NCI-H526 (cell line): ENCODE measurements around the gene PER2.
A peak's percentile ranks its signal among the peaks of the same experiment; 100 is the strongest.

Experiments used
- DNase-seq, 2 experiments: peaks; one replicate each; lab custom pipeline; 2025; lab: John Stamatoyannopoulos, UW

The PER2 gene

DNA sequence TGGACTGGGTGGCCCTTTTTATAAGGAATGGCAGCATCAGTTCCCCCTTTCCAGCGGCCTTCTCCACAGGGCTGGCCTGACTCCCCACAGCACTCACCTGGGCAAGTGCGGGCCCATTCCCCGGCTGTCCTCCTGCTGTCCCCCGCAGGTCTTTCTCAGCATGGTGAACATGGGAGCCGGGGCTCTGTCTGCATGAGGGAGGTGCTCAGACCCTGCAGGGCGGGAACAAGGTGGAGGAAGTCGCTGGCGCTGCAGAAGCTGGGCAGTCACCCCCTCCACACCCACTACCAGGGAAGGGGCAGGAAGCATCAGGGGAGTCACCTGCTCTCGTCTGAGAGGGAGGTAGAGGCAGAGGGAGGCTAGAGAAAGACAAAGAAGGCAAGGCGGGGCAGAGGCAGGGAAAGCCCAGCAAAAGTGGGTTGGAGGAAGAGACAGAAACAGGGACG lies 60.8 kb downstream of the PER2 start:
- no peak for DNase-seq

DNA sequence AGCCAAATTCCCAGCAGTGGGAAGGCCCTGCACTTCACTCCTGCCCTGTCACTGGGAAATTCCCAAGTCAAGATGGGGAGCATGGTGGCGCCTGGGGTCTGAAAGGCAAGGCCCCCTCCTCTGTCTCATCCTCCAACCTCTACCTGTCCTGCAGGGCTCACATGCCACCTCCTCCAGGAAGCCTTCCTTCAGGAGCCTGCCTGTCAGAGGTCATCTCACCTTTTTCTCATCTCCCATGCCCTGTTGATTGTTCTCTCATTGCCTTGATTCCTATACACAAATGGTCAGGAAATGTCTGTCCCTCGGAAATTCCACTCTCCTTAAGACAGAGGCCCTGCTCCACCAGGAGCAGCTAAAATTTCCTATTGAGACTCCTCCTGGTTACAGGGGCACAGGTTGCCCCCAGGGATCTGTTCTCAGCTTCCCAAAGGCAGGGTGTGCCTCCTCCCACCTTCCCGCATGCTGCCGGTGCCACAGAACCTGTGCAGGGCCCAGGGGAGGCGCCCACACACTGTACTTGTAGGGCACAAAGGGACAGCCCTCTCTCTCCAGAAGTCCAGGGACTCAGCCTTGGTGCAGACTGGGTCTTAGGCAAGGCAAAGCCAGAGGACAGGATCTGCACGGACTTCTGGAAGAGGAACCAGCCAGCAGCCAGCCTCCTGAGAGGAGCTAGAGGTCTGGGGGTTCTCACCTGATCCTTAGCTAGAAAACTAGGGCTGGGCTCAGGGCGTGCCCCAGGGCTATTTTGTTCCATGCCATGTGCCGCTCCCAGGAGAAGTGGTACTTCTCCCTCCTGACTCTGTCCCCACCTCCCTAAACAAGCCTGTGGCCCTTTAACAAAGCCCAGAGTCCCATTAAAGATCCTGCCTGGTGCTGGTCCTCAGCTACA lies 61.5 kb downstream of the PER2 start:
- DNase-seq = no peak

DNA sequence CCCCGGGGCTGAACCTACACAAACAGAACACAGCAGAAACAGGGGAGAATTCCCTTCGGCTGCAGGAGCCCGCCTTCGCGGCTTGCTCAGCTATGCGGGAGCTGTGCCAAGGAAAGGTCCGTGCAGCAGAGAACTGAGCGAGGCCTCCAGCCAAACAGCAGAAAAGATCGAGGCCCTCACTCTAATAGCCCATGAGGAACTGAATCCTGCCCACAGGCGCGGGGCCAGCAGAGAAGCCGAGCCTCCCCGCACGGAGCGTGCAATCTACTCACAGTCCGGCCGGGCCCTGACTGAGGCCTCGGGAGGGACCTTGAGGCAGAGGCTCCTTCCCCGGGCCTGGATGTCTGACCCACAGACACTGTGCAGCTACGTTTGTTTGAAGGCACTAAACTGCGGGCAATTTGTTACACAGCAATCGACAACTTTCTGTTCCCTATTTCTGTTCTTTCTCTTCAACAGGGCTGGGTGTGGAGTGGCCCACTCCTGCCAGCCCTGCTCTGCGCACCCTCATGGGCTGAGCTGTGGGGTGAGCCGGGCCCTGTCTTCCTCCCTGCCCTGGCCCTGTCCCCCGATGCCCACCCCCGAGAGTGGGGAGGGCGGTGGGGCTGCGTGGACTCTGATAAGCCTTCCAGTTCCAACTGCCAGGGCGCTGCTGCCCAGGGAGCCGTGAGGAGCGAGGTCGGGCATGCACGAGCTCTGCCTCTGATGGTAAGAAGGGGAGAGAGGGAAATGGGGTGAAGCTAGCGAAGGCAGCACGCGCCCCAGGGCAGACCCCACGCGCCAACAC lies 62.3 kb downstream of the PER2 start:
- no peak for DNase-seq

DNA sequence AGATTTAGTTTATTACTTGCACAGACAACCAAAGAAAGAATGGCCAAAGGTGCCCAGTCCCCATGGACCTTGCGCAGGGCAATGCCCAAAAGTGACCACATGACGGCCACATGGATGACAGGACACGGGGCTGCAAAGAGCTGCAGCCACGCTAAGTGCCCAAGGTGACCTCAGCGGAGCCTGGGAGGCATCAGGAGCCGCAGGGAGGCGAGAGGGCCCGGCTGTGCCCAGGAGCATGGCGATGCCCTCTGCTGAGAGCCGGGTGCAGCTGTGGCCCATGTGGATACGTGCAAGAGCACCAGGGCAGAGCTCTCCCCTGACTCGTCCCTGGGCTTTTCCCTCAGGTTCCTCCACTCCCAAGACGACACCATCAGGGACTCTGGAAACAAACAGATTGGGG lies 63.3 kb downstream of the PER2 start:
- DNase-seq = no peak

DNA sequence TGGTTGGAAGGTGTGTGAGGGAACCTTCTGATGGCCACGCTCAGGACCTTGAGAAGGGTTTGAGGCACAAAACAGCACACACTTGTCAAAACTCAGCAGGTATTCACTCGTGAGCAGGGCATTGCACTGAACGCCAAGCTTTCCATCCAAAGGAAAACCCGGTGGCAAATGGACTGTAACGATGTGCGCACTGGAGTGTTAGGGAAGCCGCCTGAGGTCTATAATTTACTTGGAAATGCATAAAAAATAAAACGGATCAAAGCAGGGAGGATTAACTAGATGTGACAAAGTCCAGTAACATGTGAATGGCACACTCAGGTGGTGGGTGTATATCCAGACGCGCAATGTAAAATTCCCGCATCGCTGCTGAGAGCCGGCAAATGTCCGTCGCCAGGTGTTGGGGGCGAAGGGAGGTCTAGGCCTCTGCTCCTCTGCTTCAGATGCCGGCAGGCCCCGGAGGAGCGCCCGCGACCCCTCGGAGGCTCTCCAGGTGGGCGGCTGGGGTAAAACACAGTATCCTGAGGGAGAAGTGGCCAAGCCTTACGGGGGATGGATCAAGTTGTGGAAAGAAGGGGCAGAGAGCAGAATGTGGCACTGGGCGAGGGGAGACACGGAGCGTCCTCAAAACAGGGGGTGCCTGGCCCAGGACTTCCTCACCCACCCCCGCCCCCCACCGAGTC lies 63.9 kb downstream of the PER2 start:
- no peak for DNase-seq

DNA sequence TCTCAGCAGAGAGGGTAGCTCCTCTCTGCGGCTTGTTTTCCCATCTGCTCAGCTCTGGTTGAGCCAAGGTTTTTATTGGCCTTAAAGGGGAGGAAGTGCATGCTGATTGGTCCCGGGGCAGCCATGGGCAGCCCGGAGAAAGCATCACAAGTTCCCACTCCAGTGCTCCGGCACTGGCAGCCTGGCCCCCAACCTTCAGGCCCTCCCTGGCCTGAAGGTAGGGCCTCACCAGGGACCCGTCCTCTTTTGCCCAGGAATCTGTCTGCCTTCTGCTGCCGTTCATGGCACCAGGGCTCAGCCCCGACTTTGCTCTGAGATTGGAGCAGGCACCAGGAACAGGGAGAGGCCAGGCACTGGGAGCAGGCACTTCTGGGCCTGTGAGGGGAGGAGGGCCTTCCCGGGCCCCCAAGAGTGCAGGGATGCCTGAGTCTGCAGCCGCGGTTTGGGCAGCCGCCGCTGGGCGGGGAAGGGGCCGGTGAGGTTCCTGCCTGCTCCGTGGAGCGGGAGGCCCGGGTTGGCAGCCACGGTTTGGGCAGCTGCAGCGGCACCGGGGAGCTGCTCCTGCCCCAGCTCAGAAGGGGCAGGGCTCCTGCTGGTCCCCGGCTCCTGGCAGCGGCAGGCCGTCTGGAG lies 67.4 kb downstream of the PER2 start:
- peak; percentile 40 to 52 for DNase-seq

DNA sequence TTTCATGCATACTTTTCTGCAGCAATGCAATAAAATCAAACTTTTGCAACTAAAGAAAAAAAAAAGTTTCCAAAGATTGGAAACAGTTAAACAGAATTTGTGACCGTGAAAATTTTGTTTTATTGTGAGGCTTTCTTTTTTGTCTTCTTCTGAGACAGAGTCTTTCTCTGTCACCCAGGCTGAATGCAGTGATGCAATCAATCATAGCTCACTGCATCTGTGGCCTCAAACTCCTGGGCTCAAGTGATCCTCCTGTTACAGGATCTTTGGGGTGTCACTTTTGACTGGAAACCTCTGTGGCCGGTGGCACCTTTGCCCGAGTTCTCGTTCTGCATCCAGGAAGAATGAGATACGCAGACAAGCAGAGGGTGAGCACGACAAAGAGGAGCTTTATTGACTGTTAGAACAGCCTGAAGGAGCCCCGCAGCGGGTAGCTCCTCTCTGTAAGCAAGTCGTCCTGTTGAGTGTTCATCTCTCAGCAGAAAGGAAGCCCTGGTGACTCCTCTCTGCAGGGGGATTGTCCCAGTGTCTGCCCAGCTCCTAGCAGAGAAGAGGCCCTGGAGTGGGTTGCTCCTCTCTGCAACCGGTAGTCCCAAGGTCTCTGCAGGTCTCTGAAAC lies 68.0 kb downstream of the PER2 start:
- DNase-seq = no peak

DNA sequence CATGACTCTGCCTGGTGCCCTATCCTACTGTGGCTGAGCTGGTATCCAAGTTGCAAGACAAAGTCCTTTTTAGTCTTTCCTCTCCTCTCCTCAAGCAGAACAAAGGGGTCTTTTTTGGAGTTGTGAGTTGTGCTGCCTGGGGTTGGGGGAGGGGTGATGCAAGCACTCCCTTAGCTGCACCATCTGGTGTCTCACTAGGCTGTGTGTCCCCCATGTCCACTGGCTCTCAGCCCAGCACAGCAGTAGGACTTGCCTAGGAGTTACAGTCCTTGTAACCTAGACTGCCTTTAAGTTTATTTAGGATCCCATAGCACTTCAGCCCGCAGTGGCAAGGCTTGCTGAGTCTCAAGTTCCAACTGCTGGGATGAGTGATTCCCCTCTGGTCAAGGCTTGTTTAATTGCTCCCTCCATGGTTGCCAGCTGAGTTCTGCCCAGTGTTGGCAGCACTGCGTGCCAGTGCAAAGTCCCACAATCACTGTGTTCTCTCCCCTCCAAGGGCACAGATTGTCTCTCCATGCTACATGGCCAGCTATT lies 71.7 kb downstream of the PER2 start:
- DNase-seq = no peak

DNA sequence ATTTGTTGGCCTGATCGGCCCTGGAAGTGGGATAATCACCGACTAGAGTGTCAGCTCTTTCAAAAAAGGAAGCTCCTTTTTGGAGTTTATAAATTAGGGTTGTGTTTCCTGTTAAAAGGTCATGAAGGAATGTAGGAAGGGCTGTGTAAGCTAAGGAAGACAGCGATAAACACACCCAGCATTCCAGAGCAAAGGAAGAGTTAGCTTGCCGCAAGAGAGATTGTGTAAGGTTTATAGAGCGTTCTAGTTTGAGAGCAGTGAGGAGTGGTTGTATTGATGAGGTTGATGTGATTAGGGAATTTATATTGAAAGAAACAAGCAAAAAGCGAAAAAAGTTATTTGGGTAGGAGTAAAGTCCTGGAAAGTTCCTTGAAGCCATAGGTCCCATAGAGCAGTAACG lies 81.4 kb downstream of the PER2 start:
- DNase-seq = no peak

DNA sequence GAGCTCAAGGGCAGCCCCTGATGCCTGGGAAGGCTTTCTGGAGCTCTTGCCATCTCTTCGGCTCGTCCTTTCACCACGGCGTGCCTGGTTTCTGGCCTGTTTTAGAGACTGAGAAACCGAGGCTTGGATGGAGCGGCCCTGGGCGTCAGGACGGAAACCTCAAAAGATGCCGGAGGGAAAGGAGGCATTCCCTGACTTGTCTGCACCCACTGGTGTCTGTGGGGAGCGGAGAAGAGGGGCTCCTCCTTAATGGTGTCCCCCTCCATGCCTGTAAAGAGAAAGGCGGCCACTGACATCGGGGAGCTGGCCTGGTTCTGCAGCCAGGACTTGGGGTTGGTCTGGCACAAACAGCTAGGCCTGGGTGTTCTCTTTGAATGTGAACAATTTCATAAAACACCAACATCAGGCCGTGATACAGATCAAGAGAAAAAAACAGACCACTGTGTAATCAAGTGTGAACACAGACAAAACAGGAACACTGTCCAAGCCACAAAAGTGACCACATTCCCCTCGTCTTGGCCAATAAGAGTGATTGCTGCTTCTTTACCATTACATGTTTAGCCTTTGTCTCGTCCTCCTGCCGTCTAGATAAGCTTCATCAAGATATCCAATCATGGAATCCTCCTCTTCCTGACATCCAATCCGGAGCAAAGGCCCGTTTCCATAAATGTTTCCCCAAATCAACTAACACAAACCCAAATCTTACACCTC lies 84.3 kb downstream of the PER2 start:
- no peak for DNase-seq

DNA sequence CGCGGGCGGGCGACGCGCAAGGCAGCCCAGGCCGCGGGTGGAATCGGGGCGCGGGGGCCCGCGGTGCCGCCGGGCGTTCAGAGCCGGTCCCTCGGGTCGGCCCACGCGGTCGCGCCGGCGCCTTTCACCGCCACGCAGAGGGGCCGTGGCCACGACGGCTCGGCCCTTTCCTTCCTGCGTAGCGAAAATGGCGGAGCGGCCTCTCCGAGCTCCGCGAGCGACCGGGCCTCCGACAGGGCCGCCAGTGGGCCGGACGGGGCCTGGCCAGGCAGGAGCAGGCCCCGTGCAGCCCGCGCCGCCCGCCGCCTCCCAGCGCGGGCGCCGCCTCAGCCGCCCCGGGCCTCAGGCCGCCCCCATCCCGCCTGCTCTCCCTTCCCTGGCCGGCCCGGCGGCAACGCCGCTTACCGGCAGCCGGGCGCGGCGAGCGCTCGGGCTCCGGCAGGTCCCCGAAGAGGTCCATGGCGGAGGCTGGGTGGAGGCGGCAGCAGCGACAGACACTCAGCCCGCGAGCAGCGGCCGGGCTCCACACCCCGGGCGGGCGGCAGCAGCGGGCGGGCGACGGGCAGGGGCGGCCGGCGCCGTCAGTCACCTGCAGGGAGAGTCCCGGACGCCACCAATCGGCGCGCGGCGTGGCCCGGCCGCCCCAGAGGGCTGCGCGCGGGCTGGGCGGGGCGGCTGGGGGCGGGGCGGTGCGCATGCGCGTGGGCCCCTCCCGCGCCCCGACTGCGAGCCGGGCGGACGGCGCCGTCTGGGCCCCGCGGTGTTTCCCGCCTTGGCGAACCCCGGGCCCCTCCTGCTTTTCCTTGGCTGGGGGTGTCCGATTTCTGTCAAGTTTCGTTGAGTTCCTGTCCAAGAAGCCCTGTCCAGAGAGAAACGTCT lies 85.1 kb downstream of the PER2 start, which contains the start of gene ILKAP:
TSS of gene ILKAP (minus strand) at position 602 of the 879 bp plus-strand sequence. CDS start at position 460, 142 bp downstream.
- DNase-seq = peak; percentile 58 to 96

DNA sequence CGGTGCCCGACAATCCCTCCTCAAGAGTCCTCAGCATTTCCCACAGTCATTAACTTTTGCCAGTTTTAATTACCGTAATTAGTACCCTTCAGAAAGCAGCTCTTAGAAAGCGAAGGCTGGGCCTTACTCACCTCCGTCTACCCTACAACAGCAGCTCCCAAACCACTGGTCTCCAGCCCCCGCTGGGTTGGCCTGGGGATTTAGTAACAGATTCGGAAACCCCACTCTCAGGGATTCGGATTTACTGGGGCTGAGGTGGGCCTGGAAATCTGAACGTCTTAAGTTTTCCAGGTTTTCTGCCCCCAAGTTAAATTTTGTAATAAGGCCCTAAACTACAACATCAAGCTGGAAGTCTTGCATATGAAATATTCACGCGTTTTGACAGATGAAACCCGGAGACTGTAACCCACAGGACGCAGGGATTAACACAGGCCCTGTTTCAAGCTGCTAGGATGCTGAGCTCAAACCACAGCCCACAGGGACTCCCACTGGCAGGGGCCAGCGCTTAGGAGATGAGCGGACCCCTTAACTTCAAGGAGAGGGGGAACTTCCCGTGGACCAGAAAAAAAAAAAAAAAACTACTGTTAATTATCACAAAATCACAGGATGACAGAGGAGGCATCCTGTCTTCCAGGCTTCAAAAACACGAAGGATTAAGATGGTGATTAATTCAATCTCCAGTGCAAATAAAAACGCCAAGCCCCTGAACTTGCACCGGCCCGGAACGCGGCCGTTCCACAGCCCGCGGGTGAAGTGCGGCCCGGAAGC lies 85.9 kb downstream of the PER2 start:
- DNase-seq = peak in 1 of 2 experiments; percentile 26
